WTC11 (cell line): ENCODE results near the gene SMNDC1.
"Not testable (repeated sequence)": the region's sequence is repeated elsewhere in the genome, so short reads cannot be mapped to it uniquely, and the experiment has no call there.

Source experiments
- ATF1 ChIP-seq: sonication (generic); formaldehyde crosslinking; IDR thresholded peaks from 2 replicates; pipeline ENCODE4 v1.8.1; 2023; ENCODE audit warnings: mild to moderate bottlenecking, moderate library complexity, missing genetic modification reagents
- CBFB ChIP-seq: sonication (generic); formaldehyde crosslinking; IDR thresholded peaks from 2 replicates; pipeline ENCODE4 v1.8.1; 2022; ENCODE audit warnings: mild to moderate bottlenecking, low read depth, missing genetic modification reagents
- CREB1 ChIP-seq: sonication (generic); formaldehyde crosslinking; IDR thresholded peaks from 2 replicates; pipeline ENCODE4 v1.8.0; 2023; ENCODE audit warnings: mild to moderate bottlenecking, missing genetic modification reagents
- CREM ChIP-seq: sonication (generic); formaldehyde crosslinking; IDR thresholded peaks from 2 replicates; pipeline ENCODE4 v1.8.1; 2022; ENCODE audit warnings: mild to moderate bottlenecking, missing genetic modification reagents, moderate library complexity
- CTCF ChIP-seq: fragments of 200-600 bp; IDR thresholded peaks from 2 replicates; pipeline ENCODE4 v1.8.0; 2022; ENCODE audit warnings: antibody characterized with exemption
- EMX1 ChIP-seq: fragments of 250-450 bp; sonication (Bioruptor Pico); IDR thresholded peaks from 2 replicates; pipeline ENCODE4 v1.8.0; 2021; ENCODE audit warnings: mild to moderate bottlenecking
- ETV6 ChIP-seq: sonication (generic); formaldehyde crosslinking; IDR thresholded peaks from 2 replicates; pipeline ENCODE4 v1.8.1; 2022; ENCODE audit warnings: mild to moderate bottlenecking, missing genetic modification reagents
- HMGXB4 ChIP-seq: sonication (generic); formaldehyde crosslinking; IDR thresholded peaks from 2 replicates; pipeline ENCODE4 v1.8.1; 2023; ENCODE audit warnings: mild to moderate bottlenecking, moderate library complexity, missing genetic modification reagents
- JUN ChIP-seq: sonication (generic); formaldehyde crosslinking; IDR thresholded peaks from 2 replicates; pipeline ENCODE4 v1.8.0; 2023; ENCODE audit warnings: mild to moderate bottlenecking, missing genetic modification reagents
- MAX ChIP-seq: sonication (generic); formaldehyde crosslinking; IDR thresholded peaks from 2 replicates; pipeline ENCODE4 v1.8.0; 2022; ENCODE audit warnings: mild to moderate bottlenecking, missing genetic modification reagents
- NR2C2 ChIP-seq: sonication (generic); formaldehyde crosslinking; IDR thresholded peaks from 2 replicates; pipeline ENCODE4 v1.8.0; 2022; ENCODE audit warnings: mild to moderate bottlenecking, missing genetic modification reagents
- PRDM15 ChIP-seq: sonication (generic); formaldehyde crosslinking; IDR thresholded peaks from 2 replicates; pipeline ENCODE4 v1.8.0; 2022; ENCODE audit warnings: missing genetic modification reagents

GRCh38 chr10:110251392-110251791 is 53.3 kb downstream of the SMNDC1 start:
- TF ChIP-seq MAX (CRISPR knock-in tag); CTCF; NR2C2; CBFB (CRISPR knock-in tag); EMX1 (CRISPR knock-in tag); ATF1 (CRISPR knock-in tag); JUN (CRISPR knock-in tag); CREM (CRISPR knock-in tag); PRDM15 (CRISPR knock-in tag); HMGXB4 (CRISPR knock-in tag); ETV6 (CRISPR knock-in tag); CREB1 (CRISPR knock-in tag): not testable (repeated sequence)
